ENCODE data around the gene TOMM40L.
"Not testable (repeated sequence)": the region's sequence is repeated elsewhere in the genome, so short reads cannot be mapped to it uniquely, and the experiment has no call there.

TOMM40L gene

DNA sequence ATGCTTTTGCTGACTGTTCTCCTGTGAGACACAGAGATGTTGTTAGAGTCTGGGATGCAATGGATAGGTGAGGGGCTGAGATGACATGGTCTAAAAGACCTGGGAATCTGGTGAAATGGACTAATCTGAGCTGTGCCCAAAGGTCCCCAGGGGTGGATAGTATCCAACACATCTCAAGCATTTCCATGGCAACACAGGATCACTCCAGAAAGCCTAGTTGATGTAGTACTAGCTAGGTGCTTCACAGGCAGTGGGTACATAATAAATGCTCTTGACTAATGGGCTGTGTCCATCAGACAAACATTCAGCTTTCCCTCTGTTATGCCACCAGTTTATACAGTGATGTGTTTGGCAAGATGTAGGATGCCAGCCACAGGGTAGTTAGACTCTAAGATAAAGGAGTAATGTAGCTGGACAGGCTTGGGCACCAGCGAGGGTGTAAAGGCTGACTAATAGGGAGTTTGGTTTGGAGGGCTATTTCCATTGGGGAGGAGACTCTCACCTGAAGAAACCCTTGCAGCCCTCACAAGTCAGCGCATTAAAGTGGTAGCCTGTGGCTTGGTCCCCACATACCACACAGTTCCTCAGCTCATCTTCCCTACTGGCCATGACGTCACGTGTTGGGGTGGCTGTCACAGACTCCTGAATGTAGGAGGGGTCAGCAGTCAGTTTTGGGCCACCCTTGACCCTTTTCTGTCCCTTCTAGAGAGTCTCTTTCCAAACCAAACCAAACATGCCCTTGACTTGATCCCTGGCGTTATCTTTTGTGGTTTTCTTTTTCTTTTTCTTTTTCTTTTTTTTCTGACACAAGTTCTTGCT lies 10.3 kb downstream of the TOMM40L start:
- TF ChIP-seq, protein P1, sequence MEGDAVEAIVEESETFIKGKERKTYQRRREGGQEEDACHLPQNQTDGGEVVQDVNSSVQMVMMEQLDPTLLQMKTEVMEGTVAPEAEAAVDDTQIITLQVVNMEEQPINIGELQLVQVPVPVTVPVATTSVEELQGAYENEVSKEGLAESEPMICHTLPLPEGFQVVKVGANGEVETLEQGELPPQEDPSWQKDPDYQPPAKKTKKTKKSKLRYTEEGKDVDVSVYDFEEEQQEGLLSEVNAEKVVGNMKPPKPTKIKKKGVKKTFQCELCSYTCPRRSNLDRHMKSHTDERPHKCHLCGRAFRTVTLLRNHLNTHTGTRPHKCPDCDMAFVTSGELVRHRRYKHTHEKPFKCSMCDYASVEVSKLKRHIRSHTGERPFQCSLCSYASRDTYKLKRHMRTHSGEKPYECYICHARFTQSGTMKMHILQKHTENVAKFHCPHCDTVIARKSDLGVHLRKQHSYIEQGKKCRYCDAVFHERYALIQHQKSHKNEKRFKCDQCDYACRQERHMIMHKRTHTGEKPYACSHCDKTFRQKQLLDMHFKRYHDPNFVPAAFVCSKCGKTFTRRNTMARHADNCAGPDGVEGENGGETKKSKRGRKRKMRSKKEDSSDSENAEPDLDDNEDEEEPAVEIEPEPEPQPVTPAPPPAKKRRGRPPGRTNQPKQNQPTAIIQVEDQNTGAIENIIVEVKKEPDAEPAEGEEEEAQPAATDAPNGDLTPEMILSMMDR (conservative IDR thresholded peaks at IDR 0.05; ENCODE audit: control insufficient read depth, insufficient read depth, low read depth, low read length) = no peak
- no peak for DNase-seq (ENCODE audit: low read depth)
- H3K4me3 ChIP-seq (ENCODE audit: control insufficient read depth, low read depth, low read length) = no peak overlapping the region

DNA sequence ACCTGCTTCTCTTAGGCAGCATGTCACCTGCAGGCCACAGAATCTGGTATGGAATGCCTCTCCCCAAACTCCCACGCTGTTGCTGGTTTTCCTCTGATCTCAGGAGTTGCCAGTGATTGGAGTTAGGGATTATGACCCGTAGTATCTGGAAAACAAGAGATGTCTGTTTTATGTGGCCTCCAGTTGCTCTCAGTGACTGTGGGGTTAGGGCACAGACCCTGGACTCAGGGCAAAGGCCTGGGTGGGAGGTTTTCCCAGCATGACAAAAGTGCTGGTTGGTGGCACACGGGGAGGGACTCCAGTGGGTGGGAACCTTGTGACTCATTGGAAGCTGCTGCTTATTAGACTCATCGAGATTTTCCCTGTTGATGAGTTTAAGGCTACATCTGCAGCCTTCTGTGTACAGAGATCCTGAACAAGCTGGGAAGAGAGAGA lies 12.2 kb downstream of the TOMM40L start, which contains the start of gene NR1I3:
Gene NR1I3, minus strand, starts transcription at position 165 of the 435 bp plus-strand sequence. CDS start 1,638 bp downstream, outside the sequence.
- H3K4me3 ChIP-seq (ENCODE audit: control insufficient read depth, low read depth, low read length) = no peak within 1 kb of the TSS
- TF ChIP-seq, protein P1 (conservative IDR thresholded peaks at IDR 0.05; ENCODE audit: control insufficient read depth, insufficient read depth, low read depth, low read length) = no peak
- DNase-seq (ENCODE audit: low read depth) = peak; percentile 32

DNA sequence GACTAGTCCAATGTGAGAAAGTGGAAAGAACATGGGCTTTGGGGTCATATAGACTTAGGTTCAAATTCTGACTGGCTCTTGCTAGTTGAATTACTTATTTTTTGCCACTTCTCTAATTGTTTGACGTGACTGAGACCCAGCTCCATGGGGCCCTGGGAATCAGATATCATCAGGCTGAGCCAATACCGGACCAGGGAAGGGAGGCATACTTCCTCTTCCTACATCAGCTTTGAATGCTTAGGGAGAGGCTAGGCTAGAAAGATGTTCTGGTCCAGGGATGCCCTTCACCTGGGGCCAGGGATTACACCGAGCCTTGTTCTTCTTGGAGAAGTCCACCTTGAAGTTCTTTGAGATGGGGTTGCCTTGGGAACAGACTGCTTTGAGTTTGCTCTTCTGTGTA lies 15.8 kb downstream of the TOMM40L start:
- TF ChIP-seq, protein P1 (conservative IDR thresholded peaks at IDR 0.05; ENCODE audit: control insufficient read depth, insufficient read depth, low read depth, low read length) = no peak
- DNase-seq (ENCODE audit: low read depth) = no peak

DNA sequence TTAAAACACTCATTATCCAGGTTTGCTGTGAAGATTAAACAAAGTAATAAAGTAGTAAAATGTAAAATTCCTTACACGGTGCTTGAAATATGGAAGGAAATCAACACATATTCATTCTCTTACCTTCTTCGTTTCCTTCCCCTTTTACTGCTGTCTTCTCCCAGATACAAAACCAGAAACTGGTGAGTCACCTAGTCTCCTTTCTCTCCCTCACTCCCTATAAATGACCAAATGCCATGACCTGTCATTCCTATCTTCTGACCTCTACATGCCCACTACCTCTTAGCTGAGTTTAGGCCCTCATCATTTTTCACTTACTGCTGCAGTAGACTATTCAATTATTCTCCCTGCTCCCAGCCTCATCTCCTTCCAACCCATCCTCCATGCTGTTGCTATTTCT lies 16.5 kb downstream of the TOMM40L start:
- H3K4me3 ChIP-seq (ENCODE audit: control insufficient read depth, low read depth, low read length) = no peak overlapping the region
- TF ChIP-seq, protein P1 (conservative IDR thresholded peaks at IDR 0.05; ENCODE audit: control insufficient read depth, insufficient read depth, low read depth, low read length) = no peak
- DNase-seq (ENCODE audit: low read depth) = no peak

More for the DNA sequence above, 15.8 kb downstream of the TOMM40L start:
- no peak overlapping the region for H3K4me3 ChIP-seq (ENCODE audit: control insufficient read depth, low read depth, low read length)

DNA sequence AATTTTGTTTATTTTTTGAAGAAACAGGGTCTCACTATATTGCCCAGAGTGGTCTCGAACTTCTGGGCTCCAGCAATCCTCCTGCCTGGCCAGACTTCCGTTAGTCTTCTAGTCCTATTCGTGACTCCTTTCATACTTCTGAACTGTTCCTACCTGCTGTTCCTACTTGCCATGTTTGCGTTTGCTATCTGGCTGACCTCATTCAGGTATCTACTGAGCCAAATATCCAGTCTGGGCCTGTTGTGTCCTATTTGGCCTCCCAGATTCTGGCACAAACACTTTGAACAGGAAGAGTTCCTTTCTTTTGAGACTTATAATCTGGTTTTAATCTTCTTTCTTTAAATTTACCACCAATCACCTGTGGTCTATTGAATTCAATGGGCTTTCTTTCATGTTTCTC lies 19.0 kb downstream of the TOMM40L start:
- no peak for DNase-seq (ENCODE audit: low read depth)
- TF ChIP-seq, protein P1 (conservative IDR thresholded peaks at IDR 0.05; ENCODE audit: control insufficient read depth, insufficient read depth, low read depth, low read length) = no peak
- no peak overlapping the region for H3K4me3 ChIP-seq (ENCODE audit: control insufficient read depth, low read depth, low read length)

DNA sequence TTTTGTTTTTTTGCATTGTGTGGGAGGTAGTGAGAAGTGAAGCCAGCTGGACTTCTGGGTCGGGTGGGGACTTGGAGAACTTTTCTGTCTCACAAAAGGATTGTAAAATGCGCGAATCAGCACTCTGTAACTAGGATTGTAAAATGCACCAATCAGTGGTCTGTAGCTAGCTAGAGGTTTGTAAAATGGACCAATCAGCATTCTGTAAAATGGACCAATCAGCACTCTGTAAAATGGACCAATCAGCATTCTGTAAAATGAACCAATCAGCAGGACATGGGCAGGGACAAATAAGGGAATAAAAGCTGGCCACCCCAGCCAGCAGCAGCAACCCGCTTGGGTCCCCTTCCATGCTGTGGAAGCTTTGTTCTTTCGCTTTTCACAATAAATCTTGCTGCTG lies 24.2 kb downstream of the TOMM40L start:
- DNase-seq (ENCODE audit: low read depth); H3K4me3 ChIP-seq (ENCODE audit: control insufficient read depth, low read depth, low read length): not testable (repeated sequence)

DNA sequence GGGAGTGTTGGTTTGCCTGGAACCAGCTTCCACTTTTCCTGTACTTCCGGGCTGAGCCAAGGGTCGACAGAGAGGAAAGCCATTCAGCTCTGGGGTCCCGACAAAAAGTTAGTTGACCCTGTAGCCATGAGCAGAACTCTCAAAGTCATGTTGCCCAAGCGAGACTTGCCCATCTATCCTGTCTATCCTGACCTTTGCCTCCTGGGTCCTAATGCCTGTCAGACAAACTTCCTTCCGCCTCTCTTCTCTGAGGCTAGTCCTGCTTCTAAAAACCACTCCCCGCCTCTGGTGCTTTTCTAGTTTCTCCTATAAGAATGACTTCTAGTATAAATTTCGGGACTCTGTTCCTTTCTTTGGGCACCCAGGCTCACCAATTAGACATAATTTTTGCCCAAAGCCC lies 25.0 kb downstream of the TOMM40L start:
- no peak for DNase-seq (ENCODE audit: low read depth)
- TF ChIP-seq, protein P1 (conservative IDR thresholded peaks at IDR 0.05; ENCODE audit: control insufficient read depth, insufficient read depth, low read depth, low read length) = no peak
- no peak overlapping the region for H3K4me3 ChIP-seq (ENCODE audit: control insufficient read depth, low read depth, low read length)

All from fibroblast of mammary gland (primary cell).